GM12891 (cell line): ENCODE results near the gene ZIC4.

Experiments used
- PAX5 ChIP-seq: IDR thresholded peaks from 2 replicates; pipeline ENCODE4 v1.6.1; 2011; ENCODE audit warnings: low read length, moderate library complexity, mild to moderate bottlenecking; ENCODE audit not compliant: insufficient read depth, severe bottlenecking
- POLR2A ChIP-seq: IDR thresholded peaks from 2 replicates; pipeline ENCODE4 v1.6.1; 2011; ENCODE audit warnings: low read depth, low read length, control low read depth
- POLR2AphosphoS5 ChIP-seq: IDR thresholded peaks from 2 replicates; pipeline ENCODE4 v1.6.1; 2011; ENCODE audit warnings: low read depth, low read length, control low read depth
- SPI1 ChIP-seq: IDR thresholded peaks from 2 replicates; pipeline ENCODE4 v1.6.1; 2011; ENCODE audit warnings: low read depth, low read length, control low read depth
- TAF1 ChIP-seq: IDR thresholded peaks from 2 replicates; pipeline ENCODE4 v1.6.1; 2011; ENCODE audit warnings: low read depth, low read length, control low read depth

DNA sequence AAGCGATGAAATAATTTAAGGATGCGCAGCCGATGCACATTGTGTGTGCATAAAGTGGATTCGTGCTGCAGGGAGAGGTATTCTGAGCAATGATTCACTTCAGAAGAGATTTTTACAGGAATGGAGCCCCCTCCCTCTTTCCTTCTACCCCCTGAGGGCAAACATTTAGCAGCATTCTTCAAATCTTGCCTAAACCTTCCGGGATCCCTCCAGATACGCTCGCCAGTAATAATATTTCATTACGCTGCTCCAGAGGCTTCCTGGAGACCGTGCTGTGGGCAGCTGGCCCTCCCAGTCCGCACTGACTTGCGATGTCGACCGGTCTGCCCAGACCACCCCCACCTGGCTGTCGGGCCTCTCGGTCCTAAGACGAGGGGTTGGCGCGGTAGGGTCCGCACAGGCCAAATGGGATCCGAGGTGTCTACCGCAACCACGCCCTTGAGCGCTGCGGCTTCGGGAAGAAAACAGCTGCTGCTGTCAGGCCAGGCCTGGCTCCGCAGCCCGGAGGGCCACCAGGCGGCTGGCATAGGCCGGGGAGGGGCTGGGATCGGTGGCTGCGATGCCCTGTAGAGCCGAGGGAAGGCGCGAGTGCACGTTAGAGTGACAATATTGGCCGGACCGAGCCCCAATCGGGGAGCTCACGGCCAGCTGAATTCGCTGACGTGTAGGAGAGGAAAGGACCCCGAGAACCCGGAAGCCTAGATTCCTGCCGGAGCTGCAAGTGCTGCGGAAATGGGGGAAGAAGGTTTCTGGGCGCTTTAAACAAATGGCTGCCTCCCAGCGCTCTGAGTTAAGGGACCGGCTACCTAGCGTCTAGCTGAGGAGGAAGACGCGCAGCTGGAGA, 14.3 kb downstream of the ZIC4 start:
- no peak for TF ChIP-seq SPI1
- TF ChIP-seq POLR2AphosphoS5, result no peak
- TF ChIP-seq POLR2A, result no peak
- no peak for TF ChIP-seq TAF1
- no peak for TF ChIP-seq PAX5
